ENCODE measurements around the gene EYA2. TPM values are rescaled to one million over a fixed set of nuclear protein-coding genes. Genes with fewer than 3 reads are reported as not detected.

The EYA2 gene
- total and polyA plus RNA-seq, 2 donors (not counting 3 experiments of a cell fraction or from before 2014, with no cell fraction given) = not detected

- no peaks in the 10 kb centered on the region for H3K9me1 ChIP-seq (replicated peaks; ENCODE audit: control insufficient read depth, extremely low read depth, insufficient read depth, low read length)
- FAIRE-seq = no peak
- no peak overlapping the region for H3K4me3 ChIP-seq (replicated peaks in 1 of 3; ENCODE audit: insufficient read depth in 1 of 3, low read depth in 1 of 3, low read length in 3 of 3)
- no peak for TF ChIP-seq GATA2 (IDR thresholded peaks at IDR 0.05; ENCODE audit: insufficient read depth, insufficient read length, low read depth, low read length)
- no peak for TF ChIP-seq FOS (IDR thresholded peaks at IDR 0.05; ENCODE audit: borderline replicate concordance, insufficient read depth, low read length)
- TF ChIP-seq MAX (IDR thresholded peaks at IDR 0.05; ENCODE audit: insufficient read depth, insufficient read length) = no peak
- TF ChIP-seq POLR2A (IDR thresholded peaks at IDR 0.05; ENCODE audit: low read depth, low read length) = no peak
- TF ChIP-seq MYC (IDR thresholded peaks at IDR 0.05; ENCODE audit: low read depth, low read length) = no peak
- TF ChIP-seq JUN (IDR thresholded peaks at IDR 0.05; ENCODE audit: borderline replicate concordance, insufficient read depth, insufficient read length, low read depth) = no peak
- TF ChIP-seq CTCF (IDR thresholded peaks at IDR 0.05; ENCODE audit: extremely low read depth in 1 of 2, insufficient read depth in 1 of 2, low read depth in 1 of 2, low read length in 2 of 2) = no peak
- TF ChIP-seq POLR2AphosphoS5 (IDR thresholded peaks at IDR 0.05; ENCODE audit: insufficient read depth, low read depth, low read length) = no peak
- no peak for TF ChIP-seq EZH2 (IDR thresholded peaks at IDR 0.05; ENCODE audit: borderline replicate concordance, low read depth, low read length, severe bottlenecking)
- ChIA-PET POLR2A (no interaction called here), CTCF (interaction anchor here (1.1 kb wide), 1 partner anchor 199 kb away, joined by 3 read pairs; no protein-coding TSS in a partner anchor)
- no peak overlapping the region for H2AFZ ChIP-seq (ENCODE audit: low read depth, low read length)
- H3K9me3 ChIP-seq (replicated peaks; ENCODE audit: control insufficient read depth, insufficient read depth, low read length) = no peaks in the 10 kb centered on the region
- BruUV-seq (replicated peaks) = no TSS peak
- no peaks in the 10 kb centered on the region for H3K4me1 ChIP-seq (ENCODE audit: control insufficient read depth, extremely low read depth, insufficient read depth, low read length)
- H3K79me2 ChIP-seq (ENCODE audit: control insufficient read depth, insufficient read depth, low read length) = no peaks in the 10 kb centered on the region
- H4K20me1 ChIP-seq (replicated peaks; ENCODE audit: control insufficient read depth, extremely low read depth, insufficient read depth, low read length) = no peaks in the 10 kb centered on the region
- H3K9ac ChIP-seq (replicated peaks; ENCODE audit: extremely low read depth, insufficient read depth, low read length) = no peak overlapping the region
- intact Hi-C loops (cut with micrococcal nuclease) = no loop called here
- no peaks in the 10 kb centered on the region for H3K36me3 ChIP-seq (ENCODE audit: control insufficient read depth in 2 of 2, extremely low read depth in 1 of 2, insufficient read depth in 2 of 2, low read length in 2 of 2)
- H3K4me2 ChIP-seq (ENCODE audit: insufficient read depth, low read length) = no peak overlapping the region
- dilution Hi-C loops (cut with MboI; ENCODE audit: extremely low pct_ligation_motif_present, low sequenced_read_pairs) = no loop called here
- H3K27ac ChIP-seq (ENCODE audit: insufficient read depth, low read depth, low read length) = no peak overlapping the region
- no peaks in the 10 kb centered on the region for H3K27me3 ChIP-seq (ENCODE audit: control insufficient read depth in 2 of 2, insufficient read depth in 2 of 2, low read length in 2 of 2)
- DNase-seq (ENCODE audit: low read depth, low spot score) = no peak
These were observed 56.8 kb downstream of the EYA2 start for GRCh38 chr20:46951405-46951804.

Data from endothelial cell of umbilical vein (primary cell).